ENCODE results near the gene L3MBTL4.

Gene L3MBTL4

DNA sequence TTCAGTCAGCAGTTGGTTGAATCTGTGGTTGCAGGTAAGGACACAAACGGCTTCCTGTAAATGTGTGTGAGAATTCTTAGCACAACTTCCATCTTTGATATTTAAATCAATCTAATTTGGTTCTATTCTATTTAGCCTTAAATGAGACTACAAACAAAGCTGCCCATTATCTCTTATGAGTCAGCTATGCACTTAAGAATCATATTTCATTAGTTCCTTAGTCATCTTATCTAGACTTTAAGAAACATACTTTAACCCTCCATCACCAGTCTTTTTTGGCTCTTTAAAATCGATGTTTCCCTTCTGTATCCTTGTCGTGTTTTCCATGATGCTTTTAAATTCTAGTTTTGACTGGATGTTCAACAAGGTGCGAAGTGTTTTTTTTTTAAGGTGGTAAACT, 405.0 kb downstream of the L3MBTL4 start:
- in situ Hi-C loops (cut with MboI; ENCODE audit: low sequenced_read_pairs) = no loop called here

- in situ Hi-C loops (cut with MboI; ENCODE audit: low sequenced_read_pairs) = no loop called here
Observed at GRCh38 chr18:6004683-6005082, 410.0 kb downstream of the L3MBTL4 start.

DNA sequence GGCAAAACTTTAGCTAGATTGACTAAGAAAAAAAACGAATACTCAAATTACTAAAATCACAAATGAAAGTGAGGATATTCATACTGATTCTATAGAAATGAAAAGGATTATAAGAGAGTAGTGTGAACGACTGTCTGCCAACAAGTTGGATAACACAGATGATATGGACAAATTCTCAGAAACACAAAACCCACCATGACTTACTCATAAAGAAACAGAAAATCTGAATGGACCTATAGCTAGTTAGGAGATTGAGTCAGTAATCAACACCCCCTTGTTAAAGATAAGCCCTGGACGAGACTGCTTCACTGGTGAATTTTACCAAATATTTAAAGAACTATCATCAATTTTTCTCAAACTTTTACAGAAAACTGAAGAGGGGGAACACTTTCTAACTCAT, 410.6 kb downstream of the L3MBTL4 start:
- in situ Hi-C loops (cut with MboI; ENCODE audit: low sequenced_read_pairs) = no loop called here

DNA sequence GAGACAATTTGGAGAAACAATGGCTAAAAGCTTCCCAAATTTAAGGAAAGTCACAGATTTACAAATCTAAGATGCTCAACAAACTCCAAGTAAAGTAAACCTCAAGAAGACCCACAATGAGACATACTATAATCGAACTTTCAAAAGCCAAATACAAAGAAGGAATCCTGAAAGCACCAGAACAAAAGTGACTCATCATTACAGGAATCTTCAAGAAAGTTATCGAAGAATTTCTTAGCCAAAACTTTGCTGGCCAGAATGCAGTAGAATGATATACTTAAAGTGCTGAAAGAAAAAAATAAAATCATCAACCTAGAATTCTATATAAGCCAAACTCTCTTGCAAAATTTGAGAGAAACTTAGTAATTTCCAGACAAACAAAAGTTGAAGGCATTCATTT, 412.8 kb downstream of the L3MBTL4 start:
- in situ Hi-C loops (cut with MboI; ENCODE audit: low sequenced_read_pairs) = no loop called here

- in situ Hi-C loops (cut with MboI; ENCODE audit: low sequenced_read_pairs) = no loop called here
Observed at GRCh38 chr18:5998907-5999306, 415.8 kb downstream of the L3MBTL4 start.

- in situ Hi-C loops (cut with MboI; ENCODE audit: low sequenced_read_pairs) = no loop called here
Observed at GRCh38 chr18:5998166-5998881, 416.4 kb downstream of the L3MBTL4 start.

- in situ Hi-C loops (cut with MboI; ENCODE audit: low sequenced_read_pairs) = no loop called here
Observed at GRCh38 chr18:5997361-5997760, 417.4 kb downstream of the L3MBTL4 start.

GRCh38 chr18:5995626-5996025, 419.1 kb downstream of the L3MBTL4 start:
- in situ Hi-C loops (cut with MboI; ENCODE audit: low sequenced_read_pairs) = no loop called here

DNA sequence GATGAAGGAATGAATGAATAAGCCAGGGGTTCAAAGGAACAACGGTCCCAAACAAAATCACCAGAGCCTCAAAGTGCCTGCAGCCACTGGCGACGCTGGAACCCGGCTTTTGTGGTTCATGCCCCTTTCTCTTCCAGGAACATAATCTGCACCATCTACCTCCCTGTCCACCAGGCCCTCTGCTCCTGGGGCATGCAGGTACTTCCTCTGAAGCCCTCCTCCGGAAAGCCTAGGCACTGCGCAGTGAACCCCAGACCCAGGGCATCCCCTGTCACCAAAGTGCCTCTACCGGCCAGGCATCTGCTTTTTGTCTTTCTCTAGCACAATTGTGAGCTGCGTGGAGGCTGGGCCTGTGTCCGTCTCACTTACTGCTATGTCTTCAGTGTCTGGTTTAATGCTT, 420.8 kb downstream of the L3MBTL4 start:
- in situ Hi-C loops (cut with MboI; ENCODE audit: low sequenced_read_pairs) = no loop called here

DNA sequence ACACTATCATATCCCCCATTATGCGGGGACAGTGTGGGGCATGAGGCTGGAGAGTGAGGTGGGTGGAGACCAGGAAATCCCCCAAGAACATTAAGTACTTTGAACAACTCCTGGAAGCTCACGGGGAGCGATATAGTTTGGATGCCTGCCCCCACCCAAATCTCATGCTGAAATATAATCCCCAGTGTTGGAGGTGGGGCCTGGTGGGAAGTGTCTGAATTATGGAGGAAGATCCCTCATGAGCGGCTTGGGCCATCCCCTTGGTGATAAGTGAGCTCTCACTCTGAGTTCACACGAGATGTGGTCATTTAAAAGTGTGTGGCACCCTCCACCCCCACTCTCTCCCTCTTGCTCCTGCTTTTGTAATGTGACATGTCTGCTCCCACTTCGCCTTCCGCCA, 422.3 kb downstream of the L3MBTL4 start:
- in situ Hi-C loops (cut with MboI; ENCODE audit: low sequenced_read_pairs) = no loop called here

GRCh38 chr18:5987249-5987648, 427.5 kb downstream of the L3MBTL4 start:
- in situ Hi-C loops (cut with MboI; ENCODE audit: low sequenced_read_pairs) = no loop called here

GRCh38 chr18:5986257-5986931, 428.3 kb downstream of the L3MBTL4 start:
- in situ Hi-C loops (cut with MboI; ENCODE audit: low sequenced_read_pairs) = no loop called here

GRCh38 chr18:5984245-5984644, 430.5 kb downstream of the L3MBTL4 start:
- in situ Hi-C loops (cut with MboI; ENCODE audit: low sequenced_read_pairs) = no loop called here

DNA sequence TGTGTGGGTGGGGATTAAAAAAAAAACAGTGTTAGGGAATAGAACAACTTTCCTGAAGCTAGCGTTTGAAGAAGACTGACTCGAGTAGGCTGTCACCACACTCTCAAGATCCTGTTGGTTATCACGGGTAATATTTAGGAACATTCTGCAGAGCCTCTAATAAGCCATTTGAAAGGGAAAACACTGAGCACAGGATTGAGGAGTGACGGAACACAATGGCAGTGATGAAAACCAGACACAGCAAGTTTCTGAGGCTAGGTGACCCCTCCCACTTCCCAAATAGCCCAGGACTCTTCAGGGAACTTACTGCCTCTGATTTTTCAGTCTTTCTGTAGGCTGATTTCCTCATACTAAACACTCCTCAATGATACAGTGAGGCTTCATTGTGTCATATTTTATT, 431.2 kb downstream of the L3MBTL4 start:
- in situ Hi-C loops (cut with MboI; ENCODE audit: low sequenced_read_pairs) = no loop called here

DNA sequence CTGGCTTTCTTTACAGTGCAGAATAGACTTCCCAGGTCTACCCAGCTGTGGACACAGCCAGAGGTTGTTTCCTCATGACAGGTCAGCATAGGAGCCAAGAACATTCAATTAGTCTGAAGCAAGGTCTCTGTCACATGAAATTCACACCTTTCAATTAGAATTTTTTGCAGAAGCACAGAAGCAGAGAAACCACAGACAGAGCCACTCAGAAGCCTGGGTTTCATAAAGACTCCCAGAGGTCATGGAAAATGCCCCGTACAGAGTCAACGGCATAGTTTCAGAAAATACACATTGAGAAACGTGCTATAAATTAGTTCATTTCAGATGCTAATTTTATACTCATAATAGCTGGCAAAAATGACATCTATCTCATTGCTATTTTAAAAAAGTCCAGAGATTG, 432.4 kb downstream of the L3MBTL4 start:
- in situ Hi-C loops (cut with MboI; ENCODE audit: low sequenced_read_pairs) = no loop called here

GRCh38 chr18:5980721-5981120, 434.0 kb downstream of the L3MBTL4 start:
- in situ Hi-C loops (cut with MboI; ENCODE audit: low sequenced_read_pairs) = no loop called here

DNA sequence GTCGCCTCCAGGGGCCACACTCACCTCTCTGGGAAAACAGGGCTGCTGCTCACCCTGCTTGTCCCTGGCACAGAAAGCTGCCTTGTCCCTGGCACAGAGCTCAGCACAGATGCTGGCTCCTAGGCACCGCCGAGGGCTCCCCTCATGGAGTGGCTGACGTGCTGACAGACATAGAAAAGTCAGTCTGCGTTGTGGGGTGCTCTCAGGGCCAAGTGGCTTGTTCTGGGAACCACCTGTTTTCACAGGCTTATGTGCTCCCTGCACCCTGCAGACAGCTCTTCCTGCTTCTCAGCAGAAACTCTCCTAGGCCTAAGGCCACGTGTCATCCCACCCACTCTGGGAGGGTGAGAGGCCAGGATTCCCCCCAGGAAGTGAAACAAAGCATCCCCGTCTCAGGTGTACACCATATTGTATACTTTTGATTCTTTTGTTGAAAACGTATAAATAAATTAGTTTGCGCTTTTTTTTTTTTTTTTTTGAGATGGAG, 434.7 kb downstream of the L3MBTL4 start:
- in situ Hi-C loops (cut with MboI; ENCODE audit: low sequenced_read_pairs) = no loop called here

DNA sequence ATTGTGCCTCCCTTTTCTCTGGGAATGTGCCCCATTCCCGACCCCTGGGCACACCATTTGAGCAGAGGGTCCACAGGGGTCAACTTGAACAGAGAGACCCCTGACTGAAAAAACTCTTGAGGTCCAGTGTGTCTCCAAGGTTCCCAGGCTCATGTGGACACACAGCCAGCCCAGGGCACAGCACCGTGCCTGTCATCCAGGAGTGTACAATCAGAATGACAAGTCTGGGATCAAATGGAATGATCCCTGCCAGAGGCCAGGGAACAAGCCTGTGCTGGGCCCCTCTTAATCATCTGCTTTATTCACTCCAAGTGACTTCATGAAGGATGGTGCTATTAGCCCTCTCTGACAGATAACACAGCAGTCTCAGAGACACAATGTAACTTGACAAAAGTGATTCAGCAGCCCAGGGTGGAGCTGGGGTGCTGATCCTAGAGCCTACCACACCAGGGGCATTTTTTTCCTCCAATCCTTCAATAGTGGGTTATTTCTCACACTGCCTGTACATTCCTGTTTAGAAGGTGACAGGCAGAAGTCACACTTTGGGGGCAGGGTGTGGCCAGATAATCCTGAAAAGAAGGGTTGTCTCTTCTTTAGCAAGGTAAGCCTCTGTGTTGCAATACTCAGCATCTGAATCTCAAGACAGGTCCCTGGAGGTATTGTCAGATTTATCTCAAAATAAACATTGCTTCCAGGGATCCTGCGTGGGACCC, 435.4 kb downstream of the L3MBTL4 start:
- in situ Hi-C loops (cut with MboI; ENCODE audit: low sequenced_read_pairs) = no loop called here

DNA sequence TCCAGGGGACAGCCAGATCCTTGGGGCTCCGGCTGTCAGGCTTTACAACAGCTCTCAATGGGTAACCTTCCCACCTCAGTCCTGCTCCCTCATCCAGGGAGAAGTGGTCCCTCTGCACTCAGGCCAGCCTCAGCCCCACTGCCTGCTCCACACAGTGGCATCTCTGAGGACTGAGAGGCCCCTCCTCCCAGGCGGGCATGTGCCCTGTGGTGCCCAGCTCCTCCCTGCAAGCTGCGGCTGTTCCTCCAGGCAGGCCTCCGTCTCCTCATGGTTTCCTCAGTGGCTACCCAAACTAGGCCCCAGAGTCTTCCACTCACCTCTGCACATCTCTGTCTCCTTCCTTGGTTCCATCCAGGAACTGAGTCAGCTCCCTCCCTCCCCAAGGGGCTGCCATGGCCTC, 437.7 kb downstream of the L3MBTL4 start:
- in situ Hi-C loops (cut with MboI; ENCODE audit: low sequenced_read_pairs) = no loop called here

DNA sequence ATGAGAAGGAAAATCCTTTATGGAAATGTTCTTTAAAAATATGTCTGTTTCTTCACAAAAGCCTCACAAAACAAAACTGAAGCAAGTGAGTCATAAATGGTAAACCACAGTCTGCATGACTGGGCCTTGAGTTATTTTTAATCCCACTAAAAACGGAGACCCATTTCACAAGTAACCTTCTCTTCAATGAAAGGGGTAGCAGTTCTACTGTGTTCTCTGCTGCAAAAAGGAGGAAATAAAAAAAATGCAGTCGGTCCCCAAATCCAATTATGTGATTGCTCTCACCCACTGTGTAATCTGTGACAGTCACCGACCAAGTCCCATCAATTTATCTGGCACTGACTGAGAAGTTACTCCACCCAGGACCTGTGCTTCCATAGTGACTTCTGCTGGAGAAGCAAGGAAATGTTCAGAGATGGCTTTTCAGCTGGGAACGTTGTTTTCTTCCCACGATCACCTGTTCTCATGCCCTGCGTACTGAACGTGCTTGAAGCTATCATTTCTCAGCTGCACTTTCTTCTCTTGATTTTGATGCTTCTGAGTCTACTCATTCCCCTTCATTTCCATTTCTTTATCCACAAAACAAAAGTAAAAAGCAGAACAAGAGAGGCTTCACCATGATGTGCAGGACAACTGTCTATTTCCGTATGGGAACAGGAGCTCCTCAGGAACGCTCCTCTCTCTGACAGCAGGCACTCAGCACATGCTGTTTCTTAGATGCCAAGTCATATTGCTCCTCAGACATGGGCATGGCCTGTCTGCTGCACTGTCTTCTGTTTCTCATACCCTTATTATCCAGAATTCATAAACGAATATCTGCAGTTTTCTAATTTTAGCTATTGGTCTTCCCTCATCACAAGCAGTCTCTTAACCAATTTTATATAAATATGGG, 439.4 kb downstream of the L3MBTL4 start:
- in situ Hi-C loops (cut with MboI; ENCODE audit: low sequenced_read_pairs) = no loop called here

- in situ Hi-C loops (cut with MboI; ENCODE audit: low sequenced_read_pairs) = no loop called here
Observed at GRCh38 chr18:5974696-5975095, 440.0 kb downstream of the L3MBTL4 start.

Data from HL-60/S4 treated with phorbol 12-myristate 13-acetate at 8.2 ng/mL for 4 days and 3 days (cell line).